Body of pancreas (tissue), 4 donors: ENCODE results near the gene TMEM203. TPM values are rescaled to one million over a fixed set of nuclear protein-coding genes. Genes with fewer than 3 reads are reported as not detected.
A peak's percentile ranks its signal among the peaks of the same experiment; 100 is the strongest.

Source experiments
- ATAC-seq: fragments of 150-250 bp; one replicate; pipeline ENCODE4 v1.9.1; 2016
- DNase-seq, 4 donors: peaks; one replicate each; pipeline ENCODE4 v3.0.0-alpha.2; 2019
- H3K27ac ChIP-seq, 4 donors: fragments of 200-600 bp; sonication (generic); 1 replicate in 3 of 4; 2 replicates in 1 of 4; pipeline versions ENCODE4 v1.5.1 to v1.6.1; 2016 to 2019; ENCODE audit warnings: mild to moderate bottlenecking in 1 of 4, mixed read lengths in 1 of 4, moderate library complexity in 1 of 4
- H3K27me3 ChIP-seq, 2 donors: fragments of 200-600 bp; sonication (generic); one replicate each; pipeline ENCODE4 v1.6.0; 2016; ENCODE audit warnings: mild to moderate bottlenecking in 1 of 2
- H3K36me3 ChIP-seq, 2 donors: fragments of 200-600 bp; sonication (generic); replicated peaks in 1 of 2; 2 replicates each; pipeline ENCODE4 v1.5.1; 2016; ENCODE audit warnings: low read depth in 2 of 2; ENCODE audit not compliant: insufficient read depth in 1 of 2
- H3K4me1 ChIP-seq: fragments of 200-600 bp; sonication (generic); one replicate; pipeline ENCODE4 v1.6.0; 2016
- H3K4me3 ChIP-seq, 2 donors: fragments of 200-600 bp; sonication (generic); 1 replicate in 1 of 2; 2 replicates in 1 of 2; pipeline ENCODE4 v1.5.1; 2016 to 2019
- H3K9me3 ChIP-seq, 3 donors: fragments of 200-600 bp; sonication (generic); 1 replicate in 2 of 3; 2 replicates in 1 of 3; pipeline ENCODE4 v1.5.1; 2016
- POLR2A ChIP-seq, 3 donors: fragments of 450-650 bp; IDR thresholded peaks; one replicate each; pipeline ENCODE4 v1.6.1; 2016; ENCODE audit warnings: antibody characterized with exemption in 3 of 3, mild to moderate bottlenecking in 2 of 3
- WGBS, 2 donors: methylation state at CpG; one replicate each; pipeline ENCODE4 v1.1.5; 2017; 5-methylcytosine and 5-hydroxymethylcytosine counted together
- intact Hi-C: fragments of 100-400 bp; cut with DNase I; formaldehyde crosslinking; loops from one replicate; pipeline ENCODE4 v1.15.1; 2023
- total RNA-seq, 2 donors: library from RNA; depleted of rRNA; stranded (reverse); fragments of >200 nt; gene quantifications; one replicate each; pipeline ENCODE4 v1.1.0, GENCODE V29; 2016
- TF ChIP-seq, protein P1 (sequence below), 7 experiments: fragments of 450-650 bp in 4 of 7; fragments of 200-600 bp in 3 of 7; sonication (generic) in 3 of 7; IDR thresholded peaks; one replicate each; pipeline ENCODE4 v1.5.1; 2016 to 2019; ENCODE audit warnings: antibody characterized with exemption in 7 of 7

Gene TMEM203
- total RNA-seq, 2 donors from 2014 or later, result 11.9 to 18.1 TPM

DNA sequence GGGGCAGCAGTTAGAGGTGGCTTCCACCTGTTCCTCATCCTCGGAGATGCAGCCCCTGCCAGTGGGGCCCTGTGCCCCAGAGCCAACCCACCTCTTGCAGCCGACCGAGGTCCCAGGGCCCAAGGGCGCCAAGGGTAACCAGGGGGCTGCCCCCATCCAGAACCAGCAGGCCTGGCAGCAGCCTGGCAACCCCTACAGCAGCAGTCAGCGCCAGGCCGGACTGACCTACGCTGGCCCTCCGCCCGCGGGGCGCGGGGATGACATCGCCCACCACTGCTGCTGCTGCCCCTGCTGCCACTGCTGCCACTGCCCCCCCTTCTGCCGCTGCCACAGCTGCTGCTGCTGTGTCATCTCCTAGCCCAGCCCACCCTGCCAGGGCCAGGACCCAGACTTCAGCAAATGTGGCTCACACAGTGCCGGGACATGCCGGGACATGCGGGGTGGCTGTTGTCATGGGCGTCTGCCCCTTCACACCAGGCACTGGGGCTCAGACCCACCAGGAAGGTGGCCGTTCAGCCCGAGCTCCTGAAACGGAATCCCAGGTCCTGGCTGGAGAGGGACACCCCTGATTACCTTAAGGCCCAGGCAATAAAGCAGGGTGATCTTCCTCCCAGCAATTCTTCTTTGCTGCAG, 20.4 kb upstream of the TMEM203 start:
- Histone ChIP-seq H3K27me3 (peaks cover 0 to 9% of the 10 kb centered on the region in 2 donors), H3K4me1 (peaks cover 44% of the 10 kb centered on the region), H3K27ac (peak overlapping the region in 2 of 4 donors; percentile 76 to 77), H3K4me3 (no peak overlapping the region), H3K36me3 (no peaks in the 10 kb centered on the region), H3K9me3 (no peaks in the 10 kb centered on the region)
- intact Hi-C loops, result no loop called here
- no peak for TF ChIP-seq POLR2A (IDR thresholded peaks at IDR 0.05)
- TF ChIP-seq, protein P1, sequence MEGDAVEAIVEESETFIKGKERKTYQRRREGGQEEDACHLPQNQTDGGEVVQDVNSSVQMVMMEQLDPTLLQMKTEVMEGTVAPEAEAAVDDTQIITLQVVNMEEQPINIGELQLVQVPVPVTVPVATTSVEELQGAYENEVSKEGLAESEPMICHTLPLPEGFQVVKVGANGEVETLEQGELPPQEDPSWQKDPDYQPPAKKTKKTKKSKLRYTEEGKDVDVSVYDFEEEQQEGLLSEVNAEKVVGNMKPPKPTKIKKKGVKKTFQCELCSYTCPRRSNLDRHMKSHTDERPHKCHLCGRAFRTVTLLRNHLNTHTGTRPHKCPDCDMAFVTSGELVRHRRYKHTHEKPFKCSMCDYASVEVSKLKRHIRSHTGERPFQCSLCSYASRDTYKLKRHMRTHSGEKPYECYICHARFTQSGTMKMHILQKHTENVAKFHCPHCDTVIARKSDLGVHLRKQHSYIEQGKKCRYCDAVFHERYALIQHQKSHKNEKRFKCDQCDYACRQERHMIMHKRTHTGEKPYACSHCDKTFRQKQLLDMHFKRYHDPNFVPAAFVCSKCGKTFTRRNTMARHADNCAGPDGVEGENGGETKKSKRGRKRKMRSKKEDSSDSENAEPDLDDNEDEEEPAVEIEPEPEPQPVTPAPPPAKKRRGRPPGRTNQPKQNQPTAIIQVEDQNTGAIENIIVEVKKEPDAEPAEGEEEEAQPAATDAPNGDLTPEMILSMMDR (IDR thresholded peaks at IDR 0.05), result no peak
- ATAC-seq (no peak), DNase-seq (no peak)
- 76% methylated on average over 14 of the region's 21 CpGs; no CpG with 5 or more reads in 1 of the 2 donors for WGBS, 2 donors

DNA sequence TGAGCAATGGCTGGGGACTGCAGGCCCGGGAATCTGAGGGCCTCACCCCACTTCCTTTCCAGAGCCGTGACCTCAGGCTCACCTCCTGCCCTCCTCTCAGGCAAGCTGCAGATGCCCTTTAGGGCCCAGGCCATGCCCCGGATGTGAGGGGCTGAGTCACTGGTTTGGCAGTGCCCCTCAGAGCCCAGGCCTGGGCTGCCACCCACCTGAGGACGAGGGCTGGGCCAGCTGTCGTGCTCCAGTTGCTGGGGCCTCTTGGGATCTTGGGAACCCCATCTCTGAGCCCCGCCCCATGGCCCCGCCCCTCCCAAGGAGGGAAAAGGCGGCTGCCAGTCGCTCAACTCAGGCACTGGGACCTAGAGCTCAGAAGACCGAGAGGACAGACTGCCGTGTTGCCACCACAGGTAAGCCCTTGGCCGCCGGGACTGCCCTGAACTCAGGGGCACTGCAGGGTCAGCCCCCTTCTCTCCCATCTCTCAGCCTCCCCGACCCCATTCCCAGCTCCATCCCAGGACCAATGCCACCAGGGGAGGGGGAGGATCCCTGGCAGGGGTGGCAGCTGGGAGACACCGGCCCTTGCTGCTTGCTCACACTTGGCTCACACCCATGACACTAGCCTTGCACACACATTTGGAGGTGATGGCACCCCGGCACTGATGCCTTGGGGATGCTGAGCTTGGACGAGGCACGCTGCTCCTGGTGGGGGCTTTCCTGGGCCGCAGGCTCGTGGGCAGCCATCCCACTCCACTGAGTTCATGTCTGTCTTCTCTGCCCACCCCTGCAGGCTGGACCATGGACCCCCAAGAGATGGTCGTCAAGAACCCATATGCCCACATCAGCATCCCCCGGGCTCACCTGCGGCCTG, 19.6 kb upstream of the TMEM203 start, which contains the start of gene CYSRT1:
Gene CYSRT1 (plus strand): TSS at position 345 of the 865 bp plus-strand sequence. CDS start 448 bp downstream, at position 793.
- no peak for TF ChIP-seq POLR2A (IDR thresholded peaks at IDR 0.05)
- TF ChIP-seq, protein P1 (IDR thresholded peaks at IDR 0.05), result no peak
- Histone ChIP-seq H3K27ac (peak within 1 kb of the TSS in 3 of 4 donors; percentile 87 to 96 (median 89)), H3K4me3 (no peak within 1 kb of the TSS), H3K36me3 (no peaks in the 10 kb centered on the region), H3K4me1 (peaks cover 48% of the 10 kb centered on the region), H3K27me3 (peaks cover 0 to 2% of the 10 kb centered on the region in 2 donors), H3K9me3 (no peaks in the 10 kb centered on the region)
- intact Hi-C loops, result no loop called here
- ATAC-seq (no peak), DNase-seq (no peak)
- WGBS, 2 donors, result 52 to 60% methylated on average over 11 to 19 of the region's 23 CpGs

- DNase-seq, result peak; percentile 97 to 99 (median 98)
- intact Hi-C loops, result no loop called here
- H3K36me3 ChIP-seq, result no peaks in the 10 kb centered on the region
- peaks cover 63% of the 10 kb centered on the region for H3K4me1 ChIP-seq
- WGBS, 2 donors, result 3% methylated on average over 44 of the region's 63 CpGs; no CpG with 5 or more reads in 1 of the 2 donors
- H3K27me3 ChIP-seq, result no peaks in the 10 kb centered on the region
- no peaks in the 10 kb centered on the region for H3K9me3 ChIP-seq
- ATAC-seq, result peak; percentile 81
- peak overlapping the region; percentile 57 to 83 for H3K4me3 ChIP-seq
- TF ChIP-seq, protein P1 (IDR thresholded peaks at IDR 0.05), result no peak
- peak; percentile 20 to 62 (median 59) for TF ChIP-seq POLR2A (IDR thresholded peaks at IDR 0.05)
- peak overlapping the region; percentile 83 to 96 (median 88) for H3K27ac ChIP-seq
Measured at GRCh38 chr9:137223078-137223970, 17.9 kb upstream of the TMEM203 start.

- intact Hi-C loops, result no loop called here
- no peak within 1 kb of the TSS for H3K4me3 ChIP-seq
- H3K4me1 ChIP-seq, result peaks cover 65% of the 10 kb centered on the region
- H3K9me3 ChIP-seq, result no peaks in the 10 kb centered on the region
- peak in 3 of 4 donors; percentile 37 to 47 (median 42) for DNase-seq
- WGBS, 2 donors, result 8 to 12% methylated on average over 5 to 86 of the region's 88 CpGs
- peak within 1 kb of the TSS; percentile 83 to 96 (median 88) for H3K27ac ChIP-seq
- H3K27me3 ChIP-seq, result no peaks in the 10 kb centered on the region
- TF ChIP-seq, protein P1 (IDR thresholded peaks at IDR 0.05), result no peak
- TF ChIP-seq POLR2A (IDR thresholded peaks at IDR 0.05), result no peak
- ATAC-seq, result no peak
- H3K36me3 ChIP-seq, result no peaks in the 10 kb centered on the region
Measured at GRCh38 chr9:137222190-137223077, 17.0 kb upstream of the TMEM203 start, which contains the start of gene RNF208. Gene RNF208 (minus strand): TSS chr9:137222240. CDS start chr9:137221212, 1,028 bp downstream.
